Measurements from ENCODE around the gene ELP5. TPM values are rescaled to one million over a fixed set of nuclear protein-coding genes. Genes with fewer than 3 reads are reported as not detected.

The ELP5 gene
- total RNA-seq, 2 experiments from 2014 or later = 84.6 to 97.3 TPM

GRCh38 chr17:7250695-7251627 is 1.1 kb upstream of the ELP5 start:
- Histone ChIP-seq H3K9me2 (ENCODE audit: insufficient read depth, low read length) (no peaks in the 10 kb centered on the region), H3K4me3 (ENCODE audit: low read depth, low read length, poor library complexity, severe bottlenecking) (peak overlapping the region; percentile 83), H4K20me1 (ENCODE audit: insufficient read depth, low read length) (peaks cover 18% of the 10 kb centered on the region), H3K36me3 (ENCODE audit: insufficient read depth, low read length) (peaks cover 50% of the 10 kb centered on the region), H3K9me3 (ENCODE audit: low read length) (no peaks in the 10 kb centered on the region), H3K79me2 (ENCODE audit: insufficient read depth, low read depth, low read length) (peaks cover 71% of the 10 kb centered on the region), H3K27ac (ENCODE audit: low read depth, low read length, poor library complexity, severe bottlenecking) (peak overlapping the region; percentile 71), H2AFZ (ENCODE audit: low read length) (no peak overlapping the region), H3K4me2 (ENCODE audit: low read length) (peak overlapping the region; percentile 100), H3K4me1 (ENCODE audit: insufficient read depth, low read length, poor library complexity, severe bottlenecking) (peaks cover 26% of the 10 kb centered on the region)
- POLR2A ChIA-PET = interaction anchor here (1.0 kb wide), 1 partner anchor 10 kb away, joined by 3 read pairs; no protein-coding TSS in a partner anchor
- CTCF ChIA-PET (ENCODE audit: unreplicated experiment) = interaction anchor here (1.1 kb wide), 1 partner anchor 41 kb away, joined by 3 read pairs; no protein-coding TSS in a partner anchor
- no TSS peak for BruUV-seq (replicated peaks)
- intact Hi-C loops (cut with micrococcal nuclease; ENCODE audit: unreplicated experiment) = loop anchor here (1.0 to 5.0 kb wide), 3 partner anchors 78 to 586 kb away; partner anchors contain the start of genes NEURL4, POLR2A and SLC35G6
- no peak for DNase-seq (ENCODE audit: low spot score)
- TF ChIP-seq EZH2phosphoT487 (IDR thresholded peaks at IDR 0.05; ENCODE audit: borderline replicate concordance, low read depth, low read length) (no peak), CTCF (conservative IDR thresholded peaks at IDR 0.05; ENCODE audit: low read length) (no peak)

- intact Hi-C loops (cut with micrococcal nuclease; ENCODE audit: unreplicated experiment) = loop anchor here (1.0 to 5.0 kb wide), 6 partner anchors 13 to 586 kb away; partner anchors contain the start of genes EIF5A, NEURL4, PHF23 and POLR2A
- BruUV-seq (replicated peaks) = no TSS peak
- Histone ChIP-seq H3K27ac (ENCODE audit: low read depth, low read length, poor library complexity, severe bottlenecking) (peak within 1 kb of the TSS; percentile 71), H2AFZ (ENCODE audit: low read length) (peak within 1 kb of the TSS; percentile 5; the same call in 1 of the 2 replicates), H3K36me3 (ENCODE audit: insufficient read depth, low read length) (peaks cover 50% of the 10 kb centered on the region), H4K20me1 (ENCODE audit: insufficient read depth, low read length) (peaks cover 18% of the 10 kb centered on the region), H3K9me2 (ENCODE audit: insufficient read depth, low read length) (no peaks in the 10 kb centered on the region), H3K4me2 (ENCODE audit: low read length) (peak within 1 kb of the TSS; percentile 100), H3K4me3 (ENCODE audit: low read depth, low read length, poor library complexity, severe bottlenecking) (peak within 1 kb of the TSS; percentile 83), H3K9me3 (ENCODE audit: low read length) (no peaks in the 10 kb centered on the region), H3K79me2 (ENCODE audit: insufficient read depth, low read depth, low read length) (peaks cover 64% of the 10 kb centered on the region), H3K4me1 (ENCODE audit: insufficient read depth, low read length, poor library complexity, severe bottlenecking) (peaks cover 26% of the 10 kb centered on the region)
- ChIA-PET POLR2A (no interaction called here), CTCF (ENCODE audit: unreplicated experiment) (no interaction called here)
- peak; percentile 100 for DNase-seq (ENCODE audit: low spot score)
- TF ChIP-seq CTCF (conservative IDR thresholded peaks at IDR 0.05; ENCODE audit: low read length) (no peak), EZH2phosphoT487 (IDR thresholded peaks at IDR 0.05; ENCODE audit: borderline replicate concordance, low read depth, low read length) (no peak)
Observed at GRCh38 chr17:7251661-7252175, 297 bp upstream of the ELP5 start, which contains the start of gene CTDNEP1. TSS of gene CTDNEP1 (minus strand) at chr17:7251734. CDS start at chr17:7251296, 438 bp downstream.

Measured in OCI-LY7 (cell line).